ENCODE results near the gene UBAP1.
"Not testable (repeated sequence)": the region's sequence is repeated elsewhere in the genome, so short reads cannot be mapped to it uniquely, and the experiment has no call there.

UBAP1 gene

GRCh38 chr9:34224349-34224748, 45.5 kb downstream of the UBAP1 start:
- no peaks in the 10 kb centered on the region for H3K27me3 ChIP-seq (replicated peaks; ENCODE audit: insufficient read depth, low read length)
- no peak overlapping the region for H3K4me3 ChIP-seq (ENCODE audit: low read length)
- H3K9ac ChIP-seq (ENCODE audit: low read length) = no peak overlapping the region
- no peaks in the 10 kb centered on the region for H3K4me1 ChIP-seq (ENCODE audit: low read length)
- H2AFZ ChIP-seq (ENCODE audit: low read length) = no peak overlapping the region
- no peak overlapping the region for H3K4me2 ChIP-seq (ENCODE audit: low read depth, low read length)
- DNase-seq = no peak
- no peak for TF ChIP-seq CTCF (IDR thresholded peaks at IDR 0.05; ENCODE audit: low read length)
- TF ChIP-seq EZH2 (optimal IDR thresholded peaks at IDR 0.05; ENCODE audit: low read depth, low read length) = no peak
- no peak for TF ChIP-seq EZH2phosphoT487 (IDR thresholded peaks at IDR 0.05; ENCODE audit: low read length)
- H3F3A ChIP-seq (ENCODE audit: insufficient read depth, low read length) = no peaks in the 10 kb centered on the region
- H3K36me3 ChIP-seq (replicated peaks; ENCODE audit: insufficient read depth, low read length) = no peaks in the 10 kb centered on the region
- no peaks in the 10 kb centered on the region for H3K9me2 ChIP-seq (replicated peaks; ENCODE audit: insufficient read depth, low read length)
- peaks cover 9% of the 10 kb centered on the region; the same call in 1 of the 2 replicates for H3K79me2 ChIP-seq (ENCODE audit: low read length)
- H3K9me3 ChIP-seq (replicated peaks; ENCODE audit: insufficient read depth, low read length) = no peaks in the 10 kb centered on the region
- H4K20me1 ChIP-seq (ENCODE audit: insufficient read depth, low read length) = no peaks in the 10 kb centered on the region
- H3K27ac ChIP-seq (ENCODE audit: low read length) = no peak overlapping the region

GRCh38 chr9:34226144-34226760, 47.4 kb downstream of the UBAP1 start:
- H3K9ac ChIP-seq (ENCODE audit: low read length); H3K9me2 ChIP-seq (replicated peaks; ENCODE audit: insufficient read depth, low read length); H3K4me2 ChIP-seq (ENCODE audit: low read depth, low read length); H3K27ac ChIP-seq (ENCODE audit: low read length); H2AFZ ChIP-seq (ENCODE audit: low read length); H3K9me3 ChIP-seq (replicated peaks; ENCODE audit: insufficient read depth, low read length); H3K79me2 ChIP-seq (ENCODE audit: low read length); H3K27me3 ChIP-seq (replicated peaks; ENCODE audit: insufficient read depth, low read length); H3F3A ChIP-seq (ENCODE audit: insufficient read depth, low read length); H3K4me1 ChIP-seq (ENCODE audit: low read length); H3K36me3 ChIP-seq (replicated peaks; ENCODE audit: insufficient read depth, low read length); DNase-seq; H3K4me3 ChIP-seq (ENCODE audit: low read length); H4K20me1 ChIP-seq (ENCODE audit: insufficient read depth, low read length): not testable (repeated sequence)

GRCh38 chr9:34227445-34227844, 48.6 kb downstream of the UBAP1 start:
- no peak for DNase-seq
- no peak overlapping the region for H3K9ac ChIP-seq (ENCODE audit: low read length)
- no peaks in the 10 kb centered on the region for H3K27me3 ChIP-seq (replicated peaks; ENCODE audit: insufficient read depth, low read length)
- no peaks in the 10 kb centered on the region for H3K4me1 ChIP-seq (ENCODE audit: low read length)
- no peak overlapping the region for H3K4me2 ChIP-seq (ENCODE audit: low read depth, low read length)
- no peaks in the 10 kb centered on the region for H3F3A ChIP-seq (ENCODE audit: insufficient read depth, low read length)
- H4K20me1 ChIP-seq (ENCODE audit: insufficient read depth, low read length) = no peaks in the 10 kb centered on the region
- no peaks in the 10 kb centered on the region for H3K9me3 ChIP-seq (replicated peaks; ENCODE audit: insufficient read depth, low read length)
- no peak overlapping the region for H3K27ac ChIP-seq (ENCODE audit: low read length)
- H3K79me2 ChIP-seq (ENCODE audit: low read length) = peaks cover 5% of the 10 kb centered on the region; the same call in 1 of the 2 replicates
- no peak overlapping the region for H2AFZ ChIP-seq (ENCODE audit: low read length)
- H3K36me3 ChIP-seq (replicated peaks; ENCODE audit: insufficient read depth, low read length) = no peaks in the 10 kb centered on the region
- TF ChIP-seq EZH2phosphoT487 (IDR thresholded peaks at IDR 0.05; ENCODE audit: low read length) = no peak
- TF ChIP-seq EZH2 (optimal IDR thresholded peaks at IDR 0.05; ENCODE audit: low read depth, low read length) = no peak
- TF ChIP-seq CTCF (IDR thresholded peaks at IDR 0.05; ENCODE audit: low read length) = no peak
- no peak overlapping the region for H3K4me3 ChIP-seq (ENCODE audit: low read length)
- H3K9me2 ChIP-seq (replicated peaks; ENCODE audit: insufficient read depth, low read length) = no peaks in the 10 kb centered on the region

GRCh38 chr9:34230556-34230955, 51.7 kb downstream of the UBAP1 start:
- Histone ChIP-seq H3K9me3 (replicated peaks; ENCODE audit: insufficient read depth, low read length) (no peaks in the 10 kb centered on the region), H3K36me3 (replicated peaks; ENCODE audit: insufficient read depth, low read length) (no peaks in the 10 kb centered on the region), H3K27ac (ENCODE audit: low read length) (no peak overlapping the region), H3K79me2 (ENCODE audit: low read length) (0 out of 2 replicates have a peak, but pooled peaks cover 5% of the 10 kb centered on the region), H3K4me1 (ENCODE audit: low read length) (no peaks in the 10 kb centered on the region), H3F3A (ENCODE audit: insufficient read depth, low read length) (peaks cover 3% of the 10 kb centered on the region; the same call in 1 of the 2 replicates), H3K4me3 (ENCODE audit: low read length) (no peak overlapping the region), H3K9me2 (replicated peaks; ENCODE audit: insufficient read depth, low read length) (no peaks in the 10 kb centered on the region), H4K20me1 (ENCODE audit: insufficient read depth, low read length) (no peaks in the 10 kb centered on the region), H2AFZ (ENCODE audit: low read length) (no peak overlapping the region), H3K27me3 (replicated peaks; ENCODE audit: insufficient read depth, low read length) (no peaks in the 10 kb centered on the region), H3K4me2 (ENCODE audit: low read depth, low read length) (no peak overlapping the region), H3K9ac (ENCODE audit: low read length) (no peak overlapping the region)
- no peak for TF ChIP-seq CTCF (IDR thresholded peaks at IDR 0.05; ENCODE audit: low read length)
- TF ChIP-seq EZH2phosphoT487 (IDR thresholded peaks at IDR 0.05; ENCODE audit: low read length) = no peak
- DNase-seq = no peak
